Loucy (cell line): ENCODE results near the gene PAXX.

Experiments used
- CTCF ChIP-seq: fragments of 200-600 bp; sonication (generic); conservative IDR thresholded peaks from 2 replicates; pipeline ENCODE4 v1.5.1; 2014; ENCODE audit warnings: mild to moderate bottlenecking, antibody characterized with exemption, low read length
- EZH2phosphoT487 ChIP-seq: fragments of 200-600 bp; IDR thresholded peaks from 2 replicates; pipeline ENCODE4 v1.6.1; 2018; ENCODE audit warnings: antibody characterized with exemption, mild to moderate bottlenecking, moderate library complexity, borderline replicate concordance

GRCh38 chr9:137013571-137013940, 21.3 kb downstream of the PAXX start:
- TF ChIP-seq CTCF = no peak
- TF ChIP-seq EZH2phosphoT487 = no peak
